BE2C (cell line): Measurements from ENCODE around the gene KLHL2.

Experiments used
- DNase-seq: peaks from one replicate; pipeline ENCODE4 v3.0.0-alpha.2; 2020
- H3K27me3 ChIP-seq: fragments of 250-450 bp; sonication (Bioruptor Pico); 2 replicates; pipeline ENCODE4 v1.5.1; 2020; ENCODE audit warnings: mild to moderate bottlenecking
- H3K36me3 ChIP-seq: fragments of 250-450 bp; sonication (Bioruptor Pico); 2 replicates; pipeline ENCODE4 v1.5.1; 2020; ENCODE audit warnings: mild to moderate bottlenecking
- H3K4me1 ChIP-seq: fragments of 250-450 bp; sonication (Bioruptor Pico); 2 replicates; pipeline ENCODE4 v1.5.1; 2020
- H3K4me3 ChIP-seq: 2 replicates; pipeline ENCODE4 v1.5.1; 2011; ENCODE audit warnings: low read depth, low read length
- H3K9me3 ChIP-seq: fragments of 250-450 bp; sonication (Bioruptor Pico); 2 replicates; pipeline ENCODE4 v1.5.1; 2020
- TF ChIP-seq, protein P1 (sequence below): IDR thresholded peaks from 2 replicates; pipeline ENCODE4 v1.5.1; 2012; ENCODE audit warnings: mild to moderate bottlenecking, low read depth, low read length

KLHL2 gene

DNA sequence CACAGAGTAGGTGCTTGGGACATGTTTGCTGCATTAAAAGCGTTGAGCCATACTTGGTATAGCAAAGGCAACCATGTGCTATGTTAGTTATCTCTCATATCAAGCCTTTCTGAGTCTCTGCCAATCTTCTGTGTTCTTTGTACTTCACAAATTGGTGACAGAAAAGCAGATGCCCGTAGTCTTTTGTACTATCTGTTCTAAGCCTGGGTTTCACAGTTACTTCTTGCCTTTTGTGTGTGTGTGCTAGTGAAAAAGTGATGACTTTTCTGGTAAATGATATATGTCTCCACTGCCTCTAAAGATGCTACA, 16.1 kb upstream of the KLHL2 start:
- Histone ChIP-seq H3K36me3 (no peaks in the 10 kb centered on the region), H3K4me3 (no peak overlapping the region), H3K4me1 (no peaks in the 10 kb centered on the region), H3K27me3 (no peaks in the 10 kb centered on the region), H3K9me3 (no peaks in the 10 kb centered on the region)
- TF ChIP-seq, protein P1, sequence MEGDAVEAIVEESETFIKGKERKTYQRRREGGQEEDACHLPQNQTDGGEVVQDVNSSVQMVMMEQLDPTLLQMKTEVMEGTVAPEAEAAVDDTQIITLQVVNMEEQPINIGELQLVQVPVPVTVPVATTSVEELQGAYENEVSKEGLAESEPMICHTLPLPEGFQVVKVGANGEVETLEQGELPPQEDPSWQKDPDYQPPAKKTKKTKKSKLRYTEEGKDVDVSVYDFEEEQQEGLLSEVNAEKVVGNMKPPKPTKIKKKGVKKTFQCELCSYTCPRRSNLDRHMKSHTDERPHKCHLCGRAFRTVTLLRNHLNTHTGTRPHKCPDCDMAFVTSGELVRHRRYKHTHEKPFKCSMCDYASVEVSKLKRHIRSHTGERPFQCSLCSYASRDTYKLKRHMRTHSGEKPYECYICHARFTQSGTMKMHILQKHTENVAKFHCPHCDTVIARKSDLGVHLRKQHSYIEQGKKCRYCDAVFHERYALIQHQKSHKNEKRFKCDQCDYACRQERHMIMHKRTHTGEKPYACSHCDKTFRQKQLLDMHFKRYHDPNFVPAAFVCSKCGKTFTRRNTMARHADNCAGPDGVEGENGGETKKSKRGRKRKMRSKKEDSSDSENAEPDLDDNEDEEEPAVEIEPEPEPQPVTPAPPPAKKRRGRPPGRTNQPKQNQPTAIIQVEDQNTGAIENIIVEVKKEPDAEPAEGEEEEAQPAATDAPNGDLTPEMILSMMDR, result no peak
- no peak for DNase-seq

DNA sequence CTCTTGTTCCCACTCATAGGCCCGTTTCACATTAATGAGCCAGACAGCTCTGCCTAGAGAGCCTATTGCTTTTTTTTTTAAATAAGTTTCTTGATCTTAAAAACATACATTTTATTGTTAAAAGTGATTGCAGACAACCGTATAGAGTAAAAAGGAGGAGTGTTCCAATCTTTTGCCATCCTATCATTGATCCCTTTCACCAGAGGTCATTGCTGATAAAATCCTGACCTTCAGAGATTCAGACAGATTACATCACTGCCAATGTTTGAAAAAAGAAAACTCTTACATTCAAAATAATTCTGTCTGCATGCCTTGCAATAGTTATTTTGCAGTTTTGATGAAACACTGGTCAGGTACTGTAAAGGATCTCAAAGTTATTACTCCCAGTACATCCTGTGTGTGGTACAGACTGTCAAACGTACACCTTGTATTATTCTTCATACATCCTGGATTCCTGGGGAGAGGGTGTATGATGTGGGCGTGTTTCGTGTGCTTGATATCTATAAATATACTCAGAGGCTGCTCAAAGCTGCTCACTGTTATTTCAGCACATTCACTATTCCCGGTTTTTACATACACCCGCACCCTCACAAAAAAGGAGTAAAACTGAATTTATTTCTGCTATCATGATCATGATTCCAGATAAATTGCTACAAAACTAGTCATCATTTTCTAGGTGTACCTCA, 15.4 kb upstream of the KLHL2 start:
- H3K27me3 ChIP-seq, result no peaks in the 10 kb centered on the region
- no peaks in the 10 kb centered on the region for H3K9me3 ChIP-seq
- no peaks in the 10 kb centered on the region for H3K4me1 ChIP-seq
- TF ChIP-seq, protein P1, result no peak
- no peak for DNase-seq
- no peaks in the 10 kb centered on the region for H3K36me3 ChIP-seq
- no peak overlapping the region for H3K4me3 ChIP-seq

DNA sequence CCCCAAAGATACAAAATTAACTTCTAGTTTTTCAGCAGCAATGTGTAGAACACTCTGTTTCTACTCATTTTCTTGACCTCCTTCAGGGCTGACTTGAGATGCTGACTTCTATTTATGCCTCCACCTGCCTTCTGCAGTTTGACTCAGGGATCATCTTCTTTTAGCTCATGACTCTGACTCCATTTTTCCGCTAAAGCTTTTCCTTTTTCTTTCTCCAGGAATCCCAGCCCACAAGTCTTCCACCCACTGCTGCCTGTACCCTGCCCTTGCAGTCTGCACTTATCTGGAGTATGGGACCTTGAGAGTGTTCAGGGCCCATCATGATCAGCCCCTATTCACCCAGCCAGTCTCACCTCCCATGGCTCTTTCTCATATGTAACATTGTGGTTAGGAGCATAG, 14.9 kb upstream of the KLHL2 start:
- H3K9me3 ChIP-seq, result no peaks in the 10 kb centered on the region
- no peak overlapping the region for H3K4me3 ChIP-seq
- no peak for DNase-seq
- H3K36me3 ChIP-seq, result no peaks in the 10 kb centered on the region
- H3K27me3 ChIP-seq, result no peaks in the 10 kb centered on the region
- TF ChIP-seq, protein P1, result no peak
- no peaks in the 10 kb centered on the region for H3K4me1 ChIP-seq

DNA sequence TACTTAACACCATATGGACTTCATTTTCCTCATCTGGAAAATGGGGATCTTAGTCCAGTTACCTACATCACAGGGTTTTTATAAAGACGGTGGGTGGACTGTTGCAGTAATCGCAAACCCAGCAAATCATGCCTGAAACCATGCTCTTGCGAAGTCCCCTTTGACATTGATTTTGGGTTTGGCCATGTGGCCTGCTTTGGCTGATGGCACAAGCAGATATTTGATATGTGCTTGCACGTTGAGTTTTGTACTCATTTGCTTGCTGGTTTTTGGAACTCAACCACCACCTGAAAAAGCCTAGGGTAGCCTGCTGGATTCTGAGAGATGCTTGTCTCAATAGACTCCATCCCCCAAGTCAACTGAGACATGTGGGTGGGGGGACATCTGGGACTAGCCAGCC, 14.4 kb upstream of the KLHL2 start:
- H3K4me1 ChIP-seq, result no peaks in the 10 kb centered on the region
- no peaks in the 10 kb centered on the region for H3K9me3 ChIP-seq
- no peak overlapping the region for H3K4me3 ChIP-seq
- no peak for DNase-seq
- no peaks in the 10 kb centered on the region for H3K27me3 ChIP-seq
- TF ChIP-seq, protein P1, result no peak
- H3K36me3 ChIP-seq, result no peaks in the 10 kb centered on the region

DNA sequence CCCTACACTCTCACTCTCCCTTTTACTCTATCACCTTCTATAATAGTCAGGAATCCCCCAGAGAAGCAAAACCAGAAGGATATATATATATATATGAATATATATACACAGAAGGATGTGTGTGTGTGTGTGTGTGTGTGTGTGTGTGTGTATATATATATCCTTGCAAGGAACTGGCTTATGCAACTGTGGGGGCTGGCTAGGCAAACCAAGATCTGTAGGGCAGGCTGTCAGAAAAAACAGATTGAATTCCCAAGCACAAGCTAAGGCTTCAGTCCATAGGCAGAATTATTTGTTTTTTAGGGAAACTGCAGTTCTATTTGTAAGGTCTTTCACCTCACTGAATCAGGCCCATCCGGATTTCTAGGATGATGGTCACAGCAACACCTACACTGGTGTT, 13.0 kb upstream of the KLHL2 start:
- DNase-seq, result no peak
- TF ChIP-seq, protein P1, result no peak
- Histone ChIP-seq H3K4me1 (no peaks in the 10 kb centered on the region), H3K27me3 (no peaks in the 10 kb centered on the region), H3K36me3 (no peaks in the 10 kb centered on the region), H3K4me3 (no peak overlapping the region), H3K9me3 (no peaks in the 10 kb centered on the region)

DNA sequence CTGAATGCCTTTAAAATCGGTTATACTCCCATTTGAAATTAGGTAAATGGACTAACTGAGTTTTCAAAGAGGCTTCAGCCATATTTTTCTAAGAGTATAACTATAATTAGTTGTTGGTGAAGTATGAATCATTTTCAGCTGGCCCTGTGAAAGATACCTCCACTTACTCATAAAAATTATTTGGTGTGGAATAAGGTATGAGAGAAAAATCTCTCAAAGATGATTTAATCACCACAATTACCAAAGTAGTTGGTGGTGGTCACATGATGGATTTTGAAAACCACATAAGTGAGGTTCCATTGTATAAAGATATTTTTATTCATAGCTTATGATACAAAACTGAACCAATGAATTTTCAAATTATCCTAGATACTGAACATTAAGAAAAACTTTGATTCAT, 9.0 kb upstream of the KLHL2 start:
- TF ChIP-seq, protein P1, result no peak
- H3K36me3 ChIP-seq, result no peaks in the 10 kb centered on the region
- DNase-seq, result no peak
- H3K27me3 ChIP-seq, result peaks cover 11% of the 10 kb centered on the region
- H3K9me3 ChIP-seq, result no peaks in the 10 kb centered on the region
- H3K4me1 ChIP-seq, result no peaks in the 10 kb centered on the region
- H3K4me3 ChIP-seq, result no peak overlapping the region
